MM.1S (cell line): Measurements from ENCODE around the gene DENND4B.

Experiments
- DNase-seq: peaks from one replicate; pipeline ENCODE4 v3.0.0-alpha.2; 2015
- H2AFZ ChIP-seq: fragments of 300-600 bp; sonication (generic); 2 replicates; pipeline ENCODE4 v1.6.0; 2016; ENCODE audit warnings: antibody characterized with exemption, low read length
- H3F3A ChIP-seq: fragments of 300-600 bp; sonication (generic); 2 replicates; pipeline ENCODE4 v1.6.1; 2016; ENCODE audit warnings: mild to moderate bottlenecking, antibody characterized with exemption, low read length, moderate library complexity, mixed read lengths; ENCODE audit not compliant: insufficient read depth
- H3K27ac ChIP-seq: fragments of 300-600 bp; sonication (generic); 2 replicates; pipeline ENCODE4 v1.5.1; 2016; ENCODE audit warnings: mild to moderate bottlenecking, low read length
- H3K27me3 ChIP-seq: fragments of 300-600 bp; sonication (generic); replicated peaks from 2 replicates; pipeline ENCODE4 v1.6.0; 2016; ENCODE audit warnings: low read length; ENCODE audit not compliant: insufficient read depth
- H3K36me3 ChIP-seq: fragments of 300-600 bp; sonication (generic); replicated peaks from 2 replicates; pipeline ENCODE4 v1.6.1; 2016; ENCODE audit warnings: mild to moderate bottlenecking, low read length, mixed read lengths; ENCODE audit not compliant: insufficient read depth
- H3K4me1 ChIP-seq: fragments of 300-600 bp; sonication (generic); 2 replicates; pipeline ENCODE4 v1.6.1; 2016; ENCODE audit warnings: low read length, mixed read lengths
- H3K4me2 ChIP-seq: fragments of 300-600 bp; sonication (generic); 2 replicates; pipeline ENCODE4 v1.6.0; 2016; ENCODE audit warnings: low read depth, low read length
- H3K4me3 ChIP-seq: fragments of 300-600 bp; sonication (generic); 2 replicates; pipeline ENCODE4 v1.5.1; 2016; ENCODE audit warnings: low read length, mixed read lengths
- H3K79me2 ChIP-seq: fragments of 300-600 bp; sonication (generic); 2 replicates; pipeline ENCODE4 v1.6.1; 2016; ENCODE audit warnings: mixed run types, low read length, mixed read lengths
- H3K9ac ChIP-seq: fragments of 300-600 bp; sonication (generic); 2 replicates; pipeline ENCODE4 v1.6.1; 2016; ENCODE audit warnings: low read length, mixed read lengths
- H3K9me2 ChIP-seq: fragments of 300-600 bp; sonication (generic); replicated peaks from 2 replicates; pipeline ENCODE4 v1.6.1; 2016; ENCODE audit warnings: mild to moderate bottlenecking, low read length, mixed read lengths; ENCODE audit not compliant: insufficient read depth
- H3K9me3 ChIP-seq: fragments of 300-600 bp; sonication (generic); replicated peaks from 2 replicates; pipeline ENCODE4 v1.6.1; 2016; ENCODE audit warnings: mild to moderate bottlenecking, low read length, mixed read lengths; ENCODE audit not compliant: insufficient read depth
- H4K20me1 ChIP-seq: fragments of 300-600 bp; sonication (generic); 2 replicates; pipeline ENCODE4 v1.6.1; 2016; ENCODE audit warnings: mild to moderate bottlenecking, low read length, moderate library complexity, mixed read lengths; ENCODE audit not compliant: insufficient read depth
- EZH2 ChIP-seq: fragments of 300-600 bp; sonication (generic); optimal IDR thresholded peaks from 2 replicates; pipeline ENCODE3; 2017; ENCODE audit warnings: low read depth, mild to moderate bottlenecking, antibody characterized with exemption, low read length, mixed read lengths
- EZH2phosphoT487 ChIP-seq: fragments of 300-600 bp; sonication (generic); IDR thresholded peaks from 2 replicates; pipeline ENCODE4 v1.6.1; 2018; ENCODE audit warnings: antibody characterized with exemption, low read length
- TF ChIP-seq, protein P1 (sequence below): fragments of 300-600 bp; sonication (generic); IDR thresholded peaks from 2 replicates; pipeline ENCODE4 v1.5.1; 2016; ENCODE audit warnings: antibody characterized with exemption, low read length, mixed read lengths

Gene DENND4B

DNA sequence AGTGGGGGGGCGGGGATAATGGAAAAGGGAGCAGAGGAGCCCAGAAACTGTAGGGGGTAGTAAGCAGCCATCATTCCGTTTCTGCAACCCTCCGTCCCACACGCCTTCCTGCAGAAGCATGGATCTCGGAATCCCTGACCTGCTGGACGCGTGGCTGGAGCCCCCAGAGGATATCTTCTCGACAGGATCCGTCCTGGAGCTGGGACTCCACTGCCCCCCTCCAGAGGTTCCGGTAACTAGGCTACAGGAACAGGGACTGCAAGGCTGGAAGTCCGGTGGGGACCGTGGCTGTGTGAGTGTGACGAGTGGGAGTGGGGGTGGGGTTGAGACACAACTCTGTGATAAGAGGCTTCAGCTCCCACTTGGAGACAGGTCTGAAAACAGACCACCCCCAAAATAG, 21.9 kb upstream of the DENND4B start:
- TF ChIP-seq, protein P1, sequence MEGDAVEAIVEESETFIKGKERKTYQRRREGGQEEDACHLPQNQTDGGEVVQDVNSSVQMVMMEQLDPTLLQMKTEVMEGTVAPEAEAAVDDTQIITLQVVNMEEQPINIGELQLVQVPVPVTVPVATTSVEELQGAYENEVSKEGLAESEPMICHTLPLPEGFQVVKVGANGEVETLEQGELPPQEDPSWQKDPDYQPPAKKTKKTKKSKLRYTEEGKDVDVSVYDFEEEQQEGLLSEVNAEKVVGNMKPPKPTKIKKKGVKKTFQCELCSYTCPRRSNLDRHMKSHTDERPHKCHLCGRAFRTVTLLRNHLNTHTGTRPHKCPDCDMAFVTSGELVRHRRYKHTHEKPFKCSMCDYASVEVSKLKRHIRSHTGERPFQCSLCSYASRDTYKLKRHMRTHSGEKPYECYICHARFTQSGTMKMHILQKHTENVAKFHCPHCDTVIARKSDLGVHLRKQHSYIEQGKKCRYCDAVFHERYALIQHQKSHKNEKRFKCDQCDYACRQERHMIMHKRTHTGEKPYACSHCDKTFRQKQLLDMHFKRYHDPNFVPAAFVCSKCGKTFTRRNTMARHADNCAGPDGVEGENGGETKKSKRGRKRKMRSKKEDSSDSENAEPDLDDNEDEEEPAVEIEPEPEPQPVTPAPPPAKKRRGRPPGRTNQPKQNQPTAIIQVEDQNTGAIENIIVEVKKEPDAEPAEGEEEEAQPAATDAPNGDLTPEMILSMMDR = no peak
- TF ChIP-seq EZH2phosphoT487 = no peak
- TF ChIP-seq EZH2 = no peak
- H3K4me1 ChIP-seq = peaks cover 20% of the 10 kb centered on the region
- peak overlapping the region; percentile 84; the same call in 1 of the 2 replicates for H3K9ac ChIP-seq
- no peak for DNase-seq
- peak overlapping the region; percentile 95 for H2AFZ ChIP-seq
- peaks cover 37% of the 10 kb centered on the region for H3F3A ChIP-seq
- no peaks in the 10 kb centered on the region for H4K20me1 ChIP-seq
- peak overlapping the region; percentile 80 for H3K4me3 ChIP-seq
- no peaks in the 10 kb centered on the region for H3K9me3 ChIP-seq
- H3K9me2 ChIP-seq = no peaks in the 10 kb centered on the region
- H3K27ac ChIP-seq = no peak overlapping the region
- no peaks in the 10 kb centered on the region for H3K27me3 ChIP-seq
- no peaks in the 10 kb centered on the region for H3K36me3 ChIP-seq
- peak overlapping the region; percentile 98 for H3K4me2 ChIP-seq
- peaks cover 21% of the 10 kb centered on the region for H3K79me2 ChIP-seq

DNA sequence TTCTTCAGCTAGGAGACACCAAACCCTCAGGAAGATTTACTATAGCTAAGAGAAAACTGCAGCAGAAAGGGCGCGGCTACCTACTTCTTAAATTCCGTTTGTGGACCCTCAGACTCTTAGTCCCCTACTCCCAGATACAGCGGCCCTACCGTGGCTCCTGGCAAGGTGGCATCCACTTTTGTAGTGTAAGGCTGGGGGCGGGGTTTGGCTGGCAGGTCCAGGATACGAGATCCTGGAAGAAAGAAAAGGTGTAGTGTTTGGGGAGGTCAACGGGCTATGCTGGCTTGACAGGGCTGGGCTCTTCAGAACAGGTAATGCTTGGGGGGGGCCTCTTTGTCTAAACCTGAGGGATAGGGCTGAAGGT, 21.5 kb upstream of the DENND4B start:
- H3K36me3 ChIP-seq = no peaks in the 10 kb centered on the region
- peak overlapping the region; percentile 98 for H3K4me2 ChIP-seq
- H3F3A ChIP-seq = peaks cover 35% of the 10 kb centered on the region
- H2AFZ ChIP-seq = peak overlapping the region; percentile 95
- peak overlapping the region; percentile 88; the same call in 1 of the 2 replicates for H3K27ac ChIP-seq
- H4K20me1 ChIP-seq = no peaks in the 10 kb centered on the region
- peaks cover 23% of the 10 kb centered on the region for H3K79me2 ChIP-seq
- H3K9me3 ChIP-seq = no peaks in the 10 kb centered on the region
- DNase-seq = no peak
- H3K9me2 ChIP-seq = no peaks in the 10 kb centered on the region
- no peaks in the 10 kb centered on the region for H3K27me3 ChIP-seq
- TF ChIP-seq EZH2 = no peak
- TF ChIP-seq, protein P1 = no peak
- TF ChIP-seq EZH2phosphoT487 = no peak
- peak overlapping the region; percentile 80 for H3K4me3 ChIP-seq
- peak overlapping the region; percentile 84 for H3K9ac ChIP-seq
- peaks cover 20% of the 10 kb centered on the region for H3K4me1 ChIP-seq

DNA sequence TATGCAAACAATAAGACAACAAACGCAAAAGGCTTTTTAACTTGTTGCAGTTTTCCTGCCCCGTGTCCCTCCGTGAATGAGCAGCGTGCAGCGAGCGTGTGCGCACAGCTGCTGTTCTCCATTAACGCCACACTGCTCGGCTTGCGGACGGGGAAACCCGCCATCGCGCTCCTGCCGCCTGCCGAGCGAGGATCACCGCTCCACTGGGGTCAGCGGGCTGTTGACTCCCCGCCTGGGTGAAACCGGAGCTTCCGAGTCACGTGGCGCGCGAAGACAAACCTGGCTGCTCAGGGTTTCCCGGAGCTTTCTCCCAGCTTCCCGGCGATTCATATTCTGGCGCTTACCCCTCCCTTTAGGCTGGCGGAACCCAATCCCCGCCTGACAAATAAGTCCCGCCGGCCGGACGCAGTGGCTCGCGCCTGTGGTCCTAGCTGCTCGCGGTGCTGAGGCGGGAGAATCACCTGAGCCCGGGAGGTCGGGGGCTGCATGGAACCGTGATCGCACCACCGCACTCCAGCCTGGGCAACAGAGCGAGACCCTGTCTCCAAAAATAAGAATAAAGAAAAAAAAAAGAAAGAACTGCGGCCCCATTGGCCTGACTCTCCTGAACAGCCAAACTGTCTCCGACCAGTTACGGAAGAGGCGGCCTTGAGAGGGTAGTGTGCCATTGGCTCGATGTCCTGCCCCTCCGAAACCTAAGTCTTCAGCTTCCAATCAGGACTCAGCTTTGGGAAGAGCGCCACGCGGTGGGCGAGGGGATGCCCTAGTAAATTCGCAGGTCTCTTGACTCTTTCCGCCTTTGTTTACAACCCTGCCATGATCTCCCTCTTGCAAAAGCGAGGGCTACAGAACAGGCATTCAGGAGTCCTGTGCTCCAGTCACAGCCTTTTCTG, 20.8 kb upstream of the DENND4B start, which contains the start of gene CREB3L4:
CREB3L4 (plus strand) TSS at position 796 of the 893 bp plus-strand sequence. CDS start 624 bp downstream, outside the sequence.
- Histone ChIP-seq H3K4me1 (peaks cover 23% of the 10 kb centered on the region), H2AFZ (peak within 1 kb of the TSS; percentile 95)

More for the DNA sequence above, 20.8 kb upstream of the DENND4B start, which contains the start of gene CREB3L4:
- Histone ChIP-seq H4K20me1 (no peaks in the 10 kb centered on the region), H3K27me3 (no peaks in the 10 kb centered on the region), H3K9ac (peak within 1 kb of the TSS; percentile 84), H3K36me3 (no peaks in the 10 kb centered on the region), H3K9me3 (no peaks in the 10 kb centered on the region), H3K27ac (peak within 1 kb of the TSS; percentile 88), H3K9me2 (no peaks in the 10 kb centered on the region), H3F3A (peaks cover 29% of the 10 kb centered on the region), H3K4me3 (peak within 1 kb of the TSS; percentile 80), H3K4me2 (peak within 1 kb of the TSS; percentile 98), H3K79me2 (peaks cover 29% of the 10 kb centered on the region)
- TF ChIP-seq EZH2 = no peak
- TF ChIP-seq, protein P1 = peak; percentile 61
- DNase-seq = peak; percentile 99
